Measurements from ENCODE around the gene PRM1. TPM values are rescaled to one million over a fixed set of nuclear protein-coding genes. Genes with fewer than 3 reads are reported as not detected.

PRM1 gene
- total RNA-seq, 1 donor from 2014 or later, result not detected

GRCh38 chr16:11260596-11260966, 20.5 kb downstream of the PRM1 start:
- no peak for DNase-seq (ENCODE audit: low spot score in 2 of 2, unreplicated experiment in 2 of 2)
- Mint-ChIP-seq H3K27me3 (ENCODE audit: low read depth) (no peaks in the 10 kb centered on the region), H3K9me3 (no peaks in the 10 kb centered on the region), H3K4me1 (peaks cover 19% of the 10 kb centered on the region), H3K4me3 (no peak overlapping the region), H3K36me3 (no peaks in the 10 kb centered on the region), H3K27ac (no peak overlapping the region)
- no peak for TF ChIP-seq CTCF (IDR thresholded peaks at IDR 0.05; ENCODE audit: unreplicated experiment)

- DNase-seq (ENCODE audit: low spot score in 2 of 2, unreplicated experiment in 2 of 2), result no peak
- H3K4me1 Mint-ChIP-seq, result peaks cover 19% of the 10 kb centered on the region
- H3K36me3 Mint-ChIP-seq, result no peaks in the 10 kb centered on the region
- H3K9me3 Mint-ChIP-seq, result no peaks in the 10 kb centered on the region
- H3K27me3 Mint-ChIP-seq (ENCODE audit: low read depth), result no peaks in the 10 kb centered on the region
- H3K27ac Mint-ChIP-seq, result no peak overlapping the region
- H3K4me3 Mint-ChIP-seq, result no peak overlapping the region
- no peak for TF ChIP-seq CTCF (IDR thresholded peaks at IDR 0.05; ENCODE audit: unreplicated experiment)
Observed at GRCh38 chr16:11259655-11260595, 21.2 kb downstream of the PRM1 start.

GRCh38 chr16:11258553-11259492, 22.3 kb downstream of the PRM1 start:
- H3K36me3 Mint-ChIP-seq, result no peaks in the 10 kb centered on the region
- no peak for TF ChIP-seq CTCF (IDR thresholded peaks at IDR 0.05; ENCODE audit: unreplicated experiment)
- H3K27me3 Mint-ChIP-seq (ENCODE audit: low read depth), result no peaks in the 10 kb centered on the region
- peaks cover 20% of the 10 kb centered on the region for H3K4me1 Mint-ChIP-seq
- no peak overlapping the region for H3K27ac Mint-ChIP-seq
- H3K4me3 Mint-ChIP-seq, result no peak overlapping the region
- H3K9me3 Mint-ChIP-seq, result no peaks in the 10 kb centered on the region
- no peak for DNase-seq (ENCODE audit: low spot score in 2 of 2, unreplicated experiment in 2 of 2)

- Mint-ChIP-seq H3K4me3 (peak overlapping the region; percentile 90), H3K27ac (peak overlapping the region; percentile 91), H3K9me3 (no peaks in the 10 kb centered on the region), H3K4me1 (peaks cover 31% of the 10 kb centered on the region), H3K27me3 (ENCODE audit: low read depth) (no peaks in the 10 kb centered on the region), H3K36me3 (no peaks in the 10 kb centered on the region)
- TF ChIP-seq CTCF (IDR thresholded peaks at IDR 0.05; ENCODE audit: unreplicated experiment), result peak; percentile 39
- DNase-seq (ENCODE audit: low spot score in 2 of 2, unreplicated experiment in 2 of 2), result peak in 1 of 2 experiments; percentile 60
Observed at GRCh38 chr16:11257131-11257938, 23.8 kb downstream of the PRM1 start.

GRCh38 chr16:11256661-11257130, 24.4 kb downstream of the PRM1 start:
- no peak for DNase-seq (ENCODE audit: low spot score in 2 of 2, unreplicated experiment in 2 of 2)
- Mint-ChIP-seq H3K27me3 (ENCODE audit: low read depth) (no peaks in the 10 kb centered on the region), H3K4me1 (peaks cover 33% of the 10 kb centered on the region), H3K9me3 (no peaks in the 10 kb centered on the region), H3K36me3 (no peaks in the 10 kb centered on the region), H3K27ac (peak overlapping the region; percentile 98), H3K4me3 (peak overlapping the region; percentile 90)
- no peak for TF ChIP-seq CTCF (IDR thresholded peaks at IDR 0.05; ENCODE audit: unreplicated experiment)

Data from mesothelial cell of epicardium (in vitro differentiated cells).